Stimulated activated naive CD8-positive, alpha-beta T cell treated with anti-CD3 and anti-CD28 coated beads, Interleukin-15, amount 100 ng/mL, for 72 hours (primary cell): ENCODE results near the gene CEMIP2.

ENCODE experiments used
- ATAC-seq: fragments of 150-1000 bp; cut with Tn5 transposase; 2 replicates; pipeline ENCODE4 v1.10.0; 2021; ENCODE audit warnings: mild to moderate bottlenecking, moderate library complexity
- DNase-seq, 2 donors: peaks; one replicate each; pipeline ENCODE4 v3.0.0; 2021 to 2022
- H3K27ac Mint-ChIP-seq, 2 donors: one replicate each; pipeline ENCODE4 v1.8.0; 2022; ENCODE audit warnings: mild to moderate bottlenecking in 2 of 2, mixed read lengths in 2 of 2, moderate library complexity in 2 of 2
- H3K27me3 Mint-ChIP-seq: one replicate; pipeline ENCODE4 v1.8.0; 2022; ENCODE audit warnings: mixed read lengths
- H3K4me1 Mint-ChIP-seq: one replicate; pipeline ENCODE4 v1.8.0; 2022; ENCODE audit warnings: mild to moderate bottlenecking, mixed read lengths
- H3K4me3 Mint-ChIP-seq, 2 donors: one replicate each; pipeline ENCODE4 v1.8.0; 2022; ENCODE audit warnings: mild to moderate bottlenecking in 2 of 2, mixed read lengths in 2 of 2, moderate library complexity in 1 of 2
- H3K9me3 Mint-ChIP-seq, 2 donors: one replicate each; pipeline ENCODE4 v1.8.0; 2022; ENCODE audit warnings: mixed read lengths in 2 of 2

CEMIP2 gene

DNA sequence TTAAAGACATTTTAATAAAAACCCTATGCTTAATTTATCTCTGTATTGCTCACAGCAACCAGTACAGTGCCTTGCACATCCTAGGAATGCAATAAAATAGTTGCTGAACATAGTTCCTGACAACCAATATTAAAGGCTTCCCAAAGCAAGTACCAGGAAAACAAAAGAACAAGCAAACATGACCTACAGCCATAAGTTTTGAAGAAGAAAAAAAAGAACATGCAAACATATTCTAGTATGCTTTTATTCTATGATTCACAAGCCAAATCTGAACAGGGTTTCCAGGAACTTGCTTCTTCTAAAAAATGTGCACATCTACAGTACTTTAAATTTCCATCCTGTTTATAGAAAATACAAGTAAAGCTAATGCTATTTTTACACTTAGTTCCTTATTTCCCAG, 4.5 kb downstream of the CEMIP2 start:
- no peaks in the 10 kb centered on the region for H3K9me3 Mint-ChIP-seq
- no peak for ATAC-seq
- no peaks in the 10 kb centered on the region for H3K27me3 Mint-ChIP-seq
- H3K4me1 Mint-ChIP-seq = peaks cover 70% of the 10 kb centered on the region
- peak overlapping the region; percentile 75 to 93 for H3K27ac Mint-ChIP-seq
- DNase-seq = no peak
- H3K4me3 Mint-ChIP-seq = peak overlapping the region; percentile 82 to 83

- peak overlapping the region; percentile 38 to 75 for H3K27ac Mint-ChIP-seq
- no peak for ATAC-seq
Observed at GRCh38 chr9:71762900-71763653, 5.2 kb downstream of the CEMIP2 start.

DNA sequence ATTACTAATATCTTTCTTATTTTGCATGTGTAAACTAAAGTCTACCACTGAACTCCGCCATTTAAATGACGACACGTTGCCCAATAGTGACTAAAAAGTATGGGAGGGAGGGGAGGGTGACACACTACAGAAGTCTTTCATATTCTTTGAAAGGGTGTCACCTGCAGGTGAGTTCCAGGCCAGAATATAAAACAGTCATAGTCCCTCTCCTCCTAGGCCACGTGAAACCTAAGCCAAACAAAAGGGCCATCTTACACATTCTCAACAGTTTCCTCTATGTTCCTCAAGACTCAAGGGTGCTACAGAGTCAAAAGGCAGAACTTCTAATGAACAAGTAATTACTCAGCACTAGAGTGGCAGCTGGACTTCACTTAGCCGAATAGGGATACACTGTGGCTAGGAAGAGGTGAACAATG, 6.4 kb downstream of the CEMIP2 start:
- peak; percentile 41 for ATAC-seq
- peaks cover 89% of the 10 kb centered on the region for H3K4me1 Mint-ChIP-seq
- H3K4me3 Mint-ChIP-seq = peak overlapping the region; percentile 46 to 70
- H3K27ac Mint-ChIP-seq = peak overlapping the region; percentile 68 to 82
- DNase-seq = no peak
- no peaks in the 10 kb centered on the region for H3K27me3 Mint-ChIP-seq
- H3K9me3 Mint-ChIP-seq = no peaks in the 10 kb centered on the region

More at GRCh38 chr9:71762900-71763653, 5.2 kb downstream of the CEMIP2 start:
- Mint-ChIP-seq H3K4me1 (peaks cover 78% of the 10 kb centered on the region), H3K9me3 (no peaks in the 10 kb centered on the region), H3K27me3 (no peaks in the 10 kb centered on the region), H3K4me3 (peak overlapping the region; percentile 82 to 83)
- DNase-seq = no peak

- Mint-ChIP-seq H3K4me3 (no peak overlapping the region), H3K27me3 (no peaks in the 10 kb centered on the region), H3K4me1 (peaks cover 91% of the 10 kb centered on the region), H3K9me3 (no peaks in the 10 kb centered on the region), H3K27ac (peak overlapping the region in 1 of 2 donors; percentile 69)
- ATAC-seq (no peak), DNase-seq (no peak)
Observed at GRCh38 chr9:71760901-71761300, 7.4 kb downstream of the CEMIP2 start.

GRCh38 chr9:71758785-71759184, 9.5 kb downstream of the CEMIP2 start:
- Mint-ChIP-seq H3K27ac (no peak overlapping the region), H3K27me3 (no peaks in the 10 kb centered on the region), H3K4me3 (peak overlapping the region in 1 of 2 donors; percentile 4), H3K4me1 (peaks cover 85% of the 10 kb centered on the region), H3K9me3 (no peaks in the 10 kb centered on the region)
- ATAC-seq = no peak
- DNase-seq = no peak

DNA sequence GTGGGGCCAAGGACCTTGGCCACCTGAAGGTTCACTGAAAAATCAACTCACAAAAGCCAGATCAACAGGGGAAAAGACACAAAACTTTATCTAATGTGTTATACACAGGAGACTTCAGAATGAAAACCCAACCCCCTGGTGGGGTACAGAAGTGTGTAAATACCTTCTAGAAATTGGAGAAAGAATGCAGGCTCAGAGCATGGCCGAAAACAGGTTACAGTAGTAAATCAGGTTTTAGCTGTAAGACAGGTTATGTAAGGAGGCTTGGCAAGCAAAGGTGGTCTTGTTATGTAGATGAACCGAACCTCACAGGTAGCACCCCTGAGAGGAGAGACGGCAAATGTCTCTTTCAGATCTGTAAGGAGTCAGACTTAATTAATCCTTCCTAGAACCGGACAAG, 10.0 kb downstream of the CEMIP2 start:
- Mint-ChIP-seq H3K4me1 (peaks cover 81% of the 10 kb centered on the region), H3K27me3 (no peaks in the 10 kb centered on the region), H3K4me3 (no peak overlapping the region), H3K27ac (no peak overlapping the region), H3K9me3 (no peaks in the 10 kb centered on the region)
- no peak for ATAC-seq
- DNase-seq = no peak

- no peak for DNase-seq
- no peak for ATAC-seq
- Mint-ChIP-seq H3K4me1 (peaks cover 79% of the 10 kb centered on the region), H3K9me3 (no peaks in the 10 kb centered on the region), H3K27ac (peak overlapping the region in 1 of 2 donors; percentile 3), H3K4me3 (peak overlapping the region in 1 of 2 donors; percentile 17), H3K27me3 (no peaks in the 10 kb centered on the region)
Observed at GRCh38 chr9:71756753-71757152, 11.6 kb downstream of the CEMIP2 start.

- H3K9me3 Mint-ChIP-seq = no peaks in the 10 kb centered on the region
- ATAC-seq = no peak
- H3K27ac Mint-ChIP-seq = no peak overlapping the region
Observed at GRCh38 chr9:71755869-71756268, 12.4 kb downstream of the CEMIP2 start.

DNA sequence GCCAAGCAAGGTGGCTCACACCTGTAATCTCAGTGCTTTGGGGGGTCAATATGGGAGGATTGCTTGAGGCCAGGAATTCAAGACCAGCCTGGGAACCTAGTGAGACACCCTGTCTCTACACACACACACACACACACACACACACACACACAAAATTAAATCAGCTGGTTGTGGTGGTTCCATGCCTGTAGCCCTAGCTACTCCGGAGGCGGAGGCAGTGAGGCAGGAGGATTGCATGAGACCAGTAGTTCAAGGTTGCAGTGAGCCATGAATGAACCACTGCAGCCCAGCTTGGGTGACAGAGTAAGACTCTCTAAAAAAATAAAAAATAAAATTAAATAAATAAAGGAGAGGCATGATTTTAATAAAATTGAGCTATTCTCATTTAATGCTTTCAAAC, 13.1 kb downstream of the CEMIP2 start:
- Mint-ChIP-seq H3K27ac (no peak overlapping the region), H3K27me3 (no peaks in the 10 kb centered on the region), H3K4me1 (peaks cover 76% of the 10 kb centered on the region), H3K9me3 (no peaks in the 10 kb centered on the region), H3K4me3 (no peak overlapping the region)
- DNase-seq (no peak), ATAC-seq (no peak)

More at GRCh38 chr9:71755869-71756268, 12.4 kb downstream of the CEMIP2 start:
- H3K4me1 Mint-ChIP-seq = peaks cover 76% of the 10 kb centered on the region
- no peaks in the 10 kb centered on the region for H3K27me3 Mint-ChIP-seq
- no peak for DNase-seq
- no peak overlapping the region for H3K4me3 Mint-ChIP-seq

DNA sequence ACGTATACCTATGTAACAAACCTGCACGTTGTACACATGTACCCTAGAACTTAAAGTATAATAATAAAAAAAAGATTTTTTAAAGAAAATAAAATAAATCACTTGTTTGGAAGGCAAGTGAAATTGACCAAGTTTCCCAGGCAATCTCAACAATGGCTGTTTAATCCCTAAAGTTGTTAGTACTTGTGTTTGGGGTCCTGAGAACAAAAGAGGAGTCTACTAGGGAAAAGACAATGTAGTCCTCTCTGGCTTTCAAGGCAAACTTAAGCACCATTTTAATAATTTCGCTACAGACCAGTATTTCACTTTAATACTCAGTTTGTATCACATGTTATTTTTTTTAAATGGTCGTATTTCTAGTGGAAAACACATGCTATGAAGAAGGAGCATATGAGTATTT, 14.2 kb downstream of the CEMIP2 start:
- H3K9me3 Mint-ChIP-seq = no peaks in the 10 kb centered on the region
- H3K4me1 Mint-ChIP-seq = peaks cover 74% of the 10 kb centered on the region
- ATAC-seq = no peak
- H3K27ac Mint-ChIP-seq = no peak overlapping the region
- DNase-seq = no peak
- no peak overlapping the region for H3K4me3 Mint-ChIP-seq
- no peaks in the 10 kb centered on the region for H3K27me3 Mint-ChIP-seq

DNA sequence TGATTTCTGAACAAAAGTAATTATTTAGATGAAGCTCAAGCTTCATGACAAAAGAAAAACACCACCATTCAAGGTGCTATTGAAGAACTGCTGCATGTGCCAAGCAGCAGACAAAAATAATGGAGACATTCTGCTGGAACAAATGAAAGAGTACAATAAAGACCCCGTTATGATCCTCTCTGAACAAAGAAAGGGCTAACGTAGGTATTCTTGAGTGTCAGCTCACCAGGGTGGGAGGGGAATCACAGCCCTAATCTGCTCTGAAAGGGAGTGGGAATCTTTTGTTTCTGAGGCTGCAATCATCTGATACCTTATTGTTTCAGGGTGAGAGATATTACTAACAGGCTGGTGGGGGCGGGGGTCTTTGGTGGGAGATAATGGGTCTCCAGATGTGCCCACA, 15.4 kb downstream of the CEMIP2 start:
- peaks cover 62% of the 10 kb centered on the region for H3K4me1 Mint-ChIP-seq
- peak overlapping the region in 1 of 2 donors; percentile 80 for H3K27ac Mint-ChIP-seq
- H3K4me3 Mint-ChIP-seq = no peak overlapping the region
- H3K9me3 Mint-ChIP-seq = no peaks in the 10 kb centered on the region
- H3K27me3 Mint-ChIP-seq = no peaks in the 10 kb centered on the region
- ATAC-seq (no peak), DNase-seq (no peak)

DNA sequence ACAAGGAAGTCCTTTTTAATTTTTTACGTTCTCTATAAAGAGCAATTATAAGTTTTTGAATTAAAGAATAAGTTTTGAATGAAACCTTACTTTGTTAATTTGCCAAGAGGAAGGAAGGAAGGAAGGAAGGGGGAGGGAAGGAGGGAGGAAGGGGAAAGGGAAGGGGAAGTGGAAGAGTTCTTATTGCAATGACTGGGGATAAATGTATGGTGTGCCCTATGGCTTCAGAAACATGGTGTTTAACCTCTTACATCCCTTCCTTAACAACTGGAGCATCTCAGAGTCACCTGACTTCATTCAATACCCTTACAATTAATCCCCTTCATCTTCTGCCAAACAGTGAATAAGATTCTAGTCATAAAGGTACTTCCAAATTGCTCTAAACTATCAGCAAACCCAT, 16.0 kb downstream of the CEMIP2 start:
- DNase-seq = no peak
- Mint-ChIP-seq H3K4me3 (no peak overlapping the region), H3K27me3 (no peaks in the 10 kb centered on the region), H3K4me1 (peaks cover 56% of the 10 kb centered on the region), H3K9me3 (no peaks in the 10 kb centered on the region), H3K27ac (peak overlapping the region in 1 of 2 donors; percentile 59)
- no peak for ATAC-seq

GRCh38 chr9:71748280-71748743, 20.0 kb downstream of the CEMIP2 start:
- H3K27ac Mint-ChIP-seq = peak overlapping the region in 1 of 2 donors; percentile 41
- H3K4me1 Mint-ChIP-seq = peaks cover 31% of the 10 kb centered on the region
- no peaks in the 10 kb centered on the region for H3K27me3 Mint-ChIP-seq
- no peak overlapping the region for H3K4me3 Mint-ChIP-seq
- DNase-seq (no peak), ATAC-seq (peak; percentile 50)
- no peaks in the 10 kb centered on the region for H3K9me3 Mint-ChIP-seq

GRCh38 chr9:71747576-71747975, 20.7 kb downstream of the CEMIP2 start:
- H3K9me3 Mint-ChIP-seq = no peaks in the 10 kb centered on the region
- H3K27ac Mint-ChIP-seq = no peak overlapping the region
- no peak for DNase-seq
- no peak overlapping the region for H3K4me3 Mint-ChIP-seq
- H3K27me3 Mint-ChIP-seq = no peaks in the 10 kb centered on the region
- ATAC-seq = no peak
- peaks cover 23% of the 10 kb centered on the region for H3K4me1 Mint-ChIP-seq

GRCh38 chr9:71746758-71747125, 21.6 kb downstream of the CEMIP2 start:
- Mint-ChIP-seq H3K27me3 (no peaks in the 10 kb centered on the region), H3K27ac (no peak overlapping the region), H3K4me3 (no peak overlapping the region), H3K4me1 (peaks cover 16% of the 10 kb centered on the region), H3K9me3 (no peaks in the 10 kb centered on the region)
- DNase-seq (no peak), ATAC-seq (no peak)

DNA sequence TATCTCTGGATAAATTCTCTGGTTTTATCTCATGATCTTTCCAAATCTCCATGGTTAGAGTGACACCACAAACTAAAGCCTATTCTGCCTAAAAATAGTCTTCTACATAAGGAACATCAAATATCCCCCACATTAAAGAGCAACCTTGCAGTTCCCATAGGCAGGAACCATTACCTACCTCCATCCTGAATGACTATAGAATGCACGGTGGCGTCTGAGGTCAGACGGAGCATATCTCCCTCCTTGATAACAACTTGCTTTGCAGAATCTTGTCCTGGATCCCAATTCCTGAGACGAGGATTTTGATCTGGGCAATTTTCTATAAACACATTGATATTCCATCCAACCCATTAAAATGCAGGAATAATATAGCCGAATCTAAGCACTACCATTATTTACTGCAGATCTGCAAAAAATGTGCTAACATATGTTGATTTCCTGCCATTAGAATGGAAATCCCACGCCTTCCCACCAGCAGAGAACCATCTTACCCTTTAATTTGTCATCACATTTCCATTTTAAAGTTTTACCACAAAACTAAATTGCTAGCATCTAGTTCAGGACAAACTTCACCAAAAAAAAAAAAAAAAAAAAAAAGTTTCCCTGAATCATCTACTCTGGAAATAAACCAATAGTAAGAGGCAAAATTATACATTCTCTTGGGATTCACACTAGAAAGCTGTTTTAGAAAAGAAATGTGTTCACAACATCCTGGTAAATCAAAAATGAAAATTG, 22.1 kb downstream of the CEMIP2 start:
- H3K27ac Mint-ChIP-seq = no peak overlapping the region
- ATAC-seq = no peak
- H3K4me1 Mint-ChIP-seq = peaks cover 14% of the 10 kb centered on the region
- H3K4me3 Mint-ChIP-seq = no peak overlapping the region
- H3K9me3 Mint-ChIP-seq = no peaks in the 10 kb centered on the region
- DNase-seq = no peak
- no peaks in the 10 kb centered on the region for H3K27me3 Mint-ChIP-seq
